ENCODE data around the gene WDR93.
"Not testable (repeated sequence)": the region's sequence is repeated elsewhere in the genome, so short reads cannot be mapped to it uniquely, and the experiment has no call there.

The WDR93 gene

DNA sequence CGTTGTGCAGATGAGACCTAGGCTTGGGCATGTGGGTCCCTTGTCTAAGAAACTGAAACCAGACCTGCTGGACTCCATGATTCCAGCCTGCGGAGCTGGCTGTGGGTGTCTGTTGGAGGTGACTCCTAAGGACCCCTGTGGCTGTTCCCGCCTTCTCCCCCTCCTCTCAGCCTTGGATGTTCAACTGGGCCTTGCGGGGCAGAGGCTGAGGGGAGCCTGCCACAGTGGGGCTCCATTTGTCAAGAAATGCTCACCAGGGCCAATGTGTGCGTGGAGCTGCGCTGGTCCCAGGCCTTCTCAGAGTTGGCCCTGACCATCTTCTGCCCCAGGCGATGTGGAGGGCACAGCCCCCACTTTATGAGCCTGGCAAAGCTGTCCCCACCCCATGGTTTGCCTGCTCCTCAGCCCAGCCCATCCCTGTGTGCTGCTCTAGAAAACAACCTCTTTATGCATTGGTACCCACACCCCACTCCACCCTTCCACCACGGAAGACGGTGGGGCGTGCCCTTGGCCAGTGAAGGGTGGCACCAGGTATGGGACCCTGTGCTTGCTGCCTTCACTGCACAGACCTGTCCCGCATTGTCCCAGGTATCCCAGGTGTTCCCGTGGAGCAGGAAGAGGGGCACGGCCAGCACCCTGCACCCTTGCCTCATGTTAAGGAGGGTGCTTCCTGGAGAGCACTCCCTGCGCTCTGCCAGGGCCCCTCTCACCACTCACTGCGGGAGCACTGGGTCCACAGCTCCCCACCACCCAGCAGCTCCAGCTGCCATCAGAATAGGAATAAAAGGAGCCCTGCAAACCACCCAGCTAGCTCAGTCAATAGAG is 93.5 kb downstream of the WDR93 start:
- no peak for TF ChIP-seq ZNF274 (IDR thresholded peaks at IDR 0.05; ENCODE audit: low read depth, low read length)
- no peak overlapping the region for H3K4me3 ChIP-seq (ENCODE audit: low read length)

DNA sequence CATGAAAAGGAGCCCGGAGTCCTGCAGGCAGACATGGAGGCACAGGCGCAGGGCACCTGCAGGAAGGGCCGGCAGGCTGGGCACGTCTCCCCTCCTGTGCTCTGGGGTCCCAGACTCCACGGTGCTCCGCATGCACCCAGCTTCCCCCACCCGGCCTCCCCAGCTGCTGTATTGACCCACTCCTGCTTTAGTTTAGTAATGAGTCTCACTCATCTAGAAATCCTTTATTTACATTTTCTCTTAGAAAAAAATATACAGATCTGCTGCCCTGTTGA is 94.0 kb downstream of the WDR93 start:
- H3K4me3 ChIP-seq (ENCODE audit: low read length) = no peak overlapping the region
- TF ChIP-seq ZNF274 (IDR thresholded peaks at IDR 0.05; ENCODE audit: low read depth, low read length) = no peak

DNA sequence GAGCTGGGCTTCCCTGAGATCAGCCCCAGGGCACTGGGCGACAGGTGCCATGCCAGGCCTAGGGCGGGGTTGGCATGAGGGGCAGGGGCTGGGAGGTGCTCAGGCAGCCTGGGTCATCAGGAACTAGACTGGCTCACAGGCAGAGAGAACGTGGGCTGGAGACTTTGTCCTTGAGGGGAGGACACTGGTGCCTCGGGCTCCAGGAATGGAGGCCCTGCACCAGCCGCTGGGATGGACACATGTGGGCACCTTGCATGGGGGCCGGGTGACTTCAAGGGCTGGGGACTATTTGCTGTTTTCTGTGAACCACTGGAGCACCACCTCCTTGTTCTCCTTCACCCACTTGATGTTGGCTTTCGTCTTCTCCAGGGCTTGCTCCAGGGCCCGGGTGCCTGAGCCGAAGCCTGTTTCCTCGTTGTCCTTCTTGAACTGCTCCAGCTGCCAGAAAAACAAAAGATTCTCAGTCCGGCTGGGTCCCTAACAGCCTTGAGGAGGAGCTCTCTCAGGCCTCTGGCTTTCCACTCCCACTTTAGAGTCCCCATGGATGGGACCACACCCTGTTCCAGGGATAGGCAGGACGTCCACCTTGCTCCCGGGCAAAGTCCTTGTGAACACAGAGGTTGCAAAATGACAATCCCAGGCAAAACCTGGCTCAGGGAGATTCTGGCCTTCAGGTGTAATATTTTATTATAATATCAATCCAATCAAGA is 94.6 kb downstream of the WDR93 start:
- no peak for TF ChIP-seq ZNF274 (IDR thresholded peaks at IDR 0.05; ENCODE audit: low read depth, low read length)
- no peak overlapping the region for H3K4me3 ChIP-seq (ENCODE audit: low read length)

DNA sequence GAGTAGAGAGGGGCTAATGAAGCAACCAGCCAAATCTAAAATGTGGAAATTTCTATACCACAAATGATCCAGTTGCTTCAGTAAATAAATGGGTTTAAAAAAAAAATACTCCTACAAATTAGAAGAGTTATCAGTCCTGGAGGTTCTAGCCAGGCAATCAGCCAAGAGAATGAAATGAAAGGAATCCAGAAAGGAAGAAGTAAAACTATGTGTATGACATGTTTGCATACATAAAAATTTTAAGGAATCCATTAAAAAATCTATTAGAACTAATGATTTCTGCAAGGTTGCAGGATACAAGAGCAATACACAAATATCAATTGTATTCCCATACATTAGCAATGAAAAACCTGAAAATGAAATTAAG is 95.1 kb downstream of the WDR93 start:
- no peak overlapping the region for H3K4me3 ChIP-seq (ENCODE audit: low read length)
- no peak for TF ChIP-seq ZNF274 (IDR thresholded peaks at IDR 0.05; ENCODE audit: low read depth, low read length)

DNA sequence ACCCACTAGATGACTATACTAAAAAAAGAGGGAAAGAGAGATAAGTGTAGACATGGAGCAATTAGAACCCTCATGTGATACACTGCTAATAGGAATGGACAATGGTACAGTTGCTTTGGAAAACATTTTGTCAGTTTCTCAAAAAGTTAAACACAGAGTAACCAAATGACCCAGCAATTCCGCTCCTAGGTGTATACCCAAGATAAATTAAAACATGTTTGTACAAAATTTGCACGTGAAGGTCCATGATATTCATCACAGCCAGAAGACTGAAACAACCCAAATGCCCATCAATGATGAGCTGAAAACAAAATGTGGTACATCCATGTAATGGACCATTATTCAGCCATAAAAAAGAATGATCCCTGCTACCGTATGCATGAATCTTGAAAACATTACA is 97.3 kb downstream of the WDR93 start:
- no peak overlapping the region for H3K4me3 ChIP-seq (ENCODE audit: low read length)
- no peak for TF ChIP-seq ZNF274 (IDR thresholded peaks at IDR 0.05; ENCODE audit: low read depth, low read length)

DNA sequence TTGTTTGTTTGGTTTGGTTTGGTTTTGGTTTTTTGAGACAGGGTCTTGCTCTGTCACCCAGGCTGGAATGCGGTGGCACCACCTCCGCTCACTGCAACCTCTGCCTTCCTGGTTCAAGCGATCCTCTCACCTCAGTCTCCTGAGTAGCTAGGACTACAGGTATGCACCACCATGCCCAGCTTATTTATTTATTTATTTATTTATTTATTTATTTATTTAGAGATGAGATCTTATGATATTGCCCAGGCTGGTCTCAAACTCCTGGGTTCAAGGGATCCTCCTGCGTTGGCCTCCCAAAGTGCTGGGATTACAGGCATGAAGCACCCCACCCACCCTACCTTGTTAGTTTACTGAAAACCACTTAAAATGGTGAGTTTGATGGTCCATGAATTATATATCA is 98.0 kb downstream of the WDR93 start:
- H3K4me3 ChIP-seq (ENCODE audit: low read length) = not testable (repeated sequence)

DNA sequence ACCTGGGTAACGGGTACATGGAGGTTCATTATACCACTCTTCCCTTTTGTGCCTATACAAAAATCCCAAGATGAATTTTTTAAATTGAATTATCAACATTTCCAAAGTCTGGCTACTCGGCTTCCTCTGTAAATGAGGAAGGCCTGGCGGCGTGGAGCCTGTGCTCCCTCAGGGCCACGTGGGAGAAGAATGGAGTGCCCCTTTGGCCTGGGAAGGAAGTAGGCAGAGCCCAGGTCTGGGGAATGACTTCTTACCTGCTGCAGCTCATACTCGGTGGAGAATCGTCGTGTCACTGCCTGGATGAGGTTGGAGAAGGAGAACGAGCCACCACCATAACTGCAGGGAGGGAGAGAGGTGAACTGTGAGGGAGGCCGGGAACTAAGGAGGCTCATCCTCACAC is 99.6 kb downstream of the WDR93 start:
- no peak for TF ChIP-seq ZNF274 (IDR thresholded peaks at IDR 0.05; ENCODE audit: low read depth, low read length)
- H3K4me3 ChIP-seq (ENCODE audit: low read length) = no peak overlapping the region

DNA sequence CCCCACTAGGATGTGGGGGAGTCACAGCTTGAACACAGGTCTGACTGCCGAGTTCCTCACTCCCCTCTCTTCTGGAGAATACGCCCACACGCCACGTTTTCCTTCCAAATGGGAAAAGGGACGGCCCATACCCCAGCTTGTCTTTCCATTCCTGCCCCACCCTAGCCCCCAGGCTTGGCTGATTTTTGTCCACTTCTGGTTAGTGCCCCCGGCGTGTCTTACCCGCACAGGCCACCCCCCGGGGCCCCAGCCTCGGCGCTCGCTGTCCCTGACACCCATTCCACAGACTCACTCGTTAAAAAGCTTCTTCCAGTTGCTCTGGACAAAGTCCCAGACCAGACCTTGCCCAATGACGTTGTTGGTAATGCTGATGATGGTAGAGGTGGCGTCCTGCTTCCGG is 100.0 kb downstream of the WDR93 start:
- no peak for TF ChIP-seq ZNF274 (IDR thresholded peaks at IDR 0.05; ENCODE audit: low read depth, low read length)
- H3K4me3 ChIP-seq (ENCODE audit: low read length) = no peak overlapping the region

DNA sequence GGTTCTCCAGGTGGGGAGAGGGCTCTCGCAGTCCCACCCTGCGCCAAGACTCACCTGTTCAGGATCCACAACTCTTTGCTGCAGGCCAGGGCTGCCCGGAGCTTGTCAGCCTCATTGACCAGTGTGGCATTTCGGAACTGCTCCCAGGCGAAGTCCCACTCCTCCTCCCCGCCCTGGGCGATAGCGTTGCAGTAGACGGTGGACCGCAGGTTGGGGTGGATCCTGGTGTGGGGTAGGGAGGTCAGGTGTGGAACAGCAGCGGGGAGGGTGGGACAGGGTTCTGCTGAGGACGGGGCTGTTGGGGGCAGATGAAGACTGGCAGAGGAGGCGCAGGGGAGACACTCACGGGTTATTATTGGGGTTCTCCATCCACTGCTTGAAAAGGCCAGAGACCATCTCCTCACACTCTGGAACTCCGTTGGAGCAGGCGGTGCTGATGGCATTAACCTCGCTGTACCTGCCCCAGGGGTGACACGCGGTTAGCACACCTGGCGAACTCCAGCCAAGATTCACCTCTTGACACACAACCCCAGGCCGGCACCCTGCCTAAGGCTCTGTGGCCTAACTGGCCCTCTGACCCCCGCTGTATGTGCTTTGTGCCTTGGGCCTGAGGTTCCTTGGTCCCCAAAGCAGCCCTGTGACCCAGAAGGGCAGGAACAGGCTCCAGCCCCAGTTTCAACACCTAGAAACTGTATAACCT is 101.6 kb downstream of the WDR93 start:
- TF ChIP-seq ZNF274 (IDR thresholded peaks at IDR 0.05; ENCODE audit: low read depth, low read length) = no peak
- H3K4me3 ChIP-seq (ENCODE audit: low read length) = no peak overlapping the region

Data from GM08714 (cell line).